ENCODE data around the gene TBC1D23.
"Not testable (repeated sequence)": the region's sequence is repeated elsewhere in the genome, so short reads cannot be mapped to it uniquely, and the experiment has no call there.

TBC1D23 gene

GRCh38 chr3:100299016-100299415, 38.2 kb downstream of the TBC1D23 start:
- DNase-seq (ENCODE audit: low spot score), result no peak

- DNase-seq (ENCODE audit: low spot score), result no peak
Observed at GRCh38 chr3:100306695-100307094, 45.9 kb downstream of the TBC1D23 start.

GRCh38 chr3:100310355-100310965, 49.7 kb downstream of the TBC1D23 start:
- DNase-seq (ENCODE audit: low spot score), result no peak

GRCh38 chr3:100311011-100311410, 50.2 kb downstream of the TBC1D23 start:
- no peak for DNase-seq (ENCODE audit: low spot score)

GRCh38 chr3:100316641-100317069, 55.9 kb downstream of the TBC1D23 start:
- DNase-seq (ENCODE audit: low spot score), result peak; percentile 38

- no peak for DNase-seq (ENCODE audit: low spot score)
Observed at GRCh38 chr3:100317912-100318311, 57.1 kb downstream of the TBC1D23 start.

GRCh38 chr3:100319951-100320350, 59.2 kb downstream of the TBC1D23 start:
- no peak for DNase-seq (ENCODE audit: low spot score)

GRCh38 chr3:100324044-100324443, 63.3 kb downstream of the TBC1D23 start:
- DNase-seq (ENCODE audit: low spot score), result no peak

GRCh38 chr3:100325827-100326226, 65.0 kb downstream of the TBC1D23 start:
- DNase-seq (ENCODE audit: low spot score), result no peak

GRCh38 chr3:100327377-100327776, 66.6 kb downstream of the TBC1D23 start:
- DNase-seq (ENCODE audit: low spot score), result not testable (repeated sequence)

GRCh38 chr3:100329800-100330489, 69.2 kb downstream of the TBC1D23 start:
- no peak for DNase-seq (ENCODE audit: low spot score)

- DNase-seq (ENCODE audit: low spot score), result no peak
Observed at GRCh38 chr3:100330651-100331050, 69.9 kb downstream of the TBC1D23 start.

- DNase-seq (ENCODE audit: low spot score), result no peak
Observed at GRCh38 chr3:100331660-100332059, 70.9 kb downstream of the TBC1D23 start.

- DNase-seq (ENCODE audit: low spot score), result no peak
Observed at GRCh38 chr3:100333051-100333450, 72.3 kb downstream of the TBC1D23 start.

GRCh38 chr3:100333970-100334487, 73.2 kb downstream of the TBC1D23 start:
- DNase-seq (ENCODE audit: low spot score), result no peak

GRCh38 chr3:100334488-100335351, 73.9 kb downstream of the TBC1D23 start, which contains the start of gene NIT2:
TSS of gene NIT2 (plus strand) at chr3:100334757. CDS start at chr3:100334792, 35 bp downstream.
- DNase-seq (ENCODE audit: low spot score), result peak; percentile 83

GRCh38 chr3:100335434-100335833, 74.6 kb downstream of the TBC1D23 start:
- peak; percentile 50 for DNase-seq (ENCODE audit: low spot score)

- DNase-seq (ENCODE audit: low spot score), result not testable (repeated sequence)
Observed at GRCh38 chr3:100336229-100336628, 75.4 kb downstream of the TBC1D23 start.

GRCh38 chr3:100338911-100339310, 78.1 kb downstream of the TBC1D23 start:
- DNase-seq (ENCODE audit: low spot score), result no peak

GRCh38 chr3:100339786-100340185, 79.0 kb downstream of the TBC1D23 start:
- no peak for DNase-seq (ENCODE audit: low spot score)

- no peak for DNase-seq (ENCODE audit: low spot score)
Observed at GRCh38 chr3:100340527-100340926, 79.7 kb downstream of the TBC1D23 start.

GRCh38 chr3:100348727-100349126, 87.9 kb downstream of the TBC1D23 start:
- DNase-seq (ENCODE audit: low spot score), result no peak
